NCI-H226 (cell line): Measurements from ENCODE around the gene C1QL3.

Experiments
- DNase-seq: peaks from one replicate; pipeline ENCODE4 v3.0.0-alpha.2; 2015

C1QL3 gene

GRCh38 chr10:16491933-16492332, 29.7 kb downstream of the C1QL3 start:
- no peak for DNase-seq

- DNase-seq, result no peak
Measured at GRCh38 chr10:16490511-16490910, 31.2 kb downstream of the C1QL3 start.

GRCh38 chr10:16483241-16483917, 38.3 kb downstream of the C1QL3 start:
- DNase-seq, result no peak

GRCh38 chr10:16481052-16481728, 40.5 kb downstream of the C1QL3 start:
- no peak for DNase-seq

GRCh38 chr10:16478801-16479200, 42.9 kb downstream of the C1QL3 start:
- no peak for DNase-seq

- DNase-seq, result no peak
Measured at GRCh38 chr10:16477757-16478156, 43.9 kb downstream of the C1QL3 start.

GRCh38 chr10:16472828-16473227, 48.9 kb downstream of the C1QL3 start:
- DNase-seq, result no peak

GRCh38 chr10:16470747-16471146, 50.9 kb downstream of the C1QL3 start:
- DNase-seq, result no peak

GRCh38 chr10:16466001-16466400, 55.7 kb downstream of the C1QL3 start:
- DNase-seq, result no peak
